ENCODE data around the gene DSCAML1. TPM values are rescaled to one million over a fixed set of nuclear protein-coding genes. Genes with fewer than 3 reads are reported as not detected.

DSCAML1 gene
- total RNA-seq, 1 experiment from 2014 or later, result 0.15 TPM

DNA sequence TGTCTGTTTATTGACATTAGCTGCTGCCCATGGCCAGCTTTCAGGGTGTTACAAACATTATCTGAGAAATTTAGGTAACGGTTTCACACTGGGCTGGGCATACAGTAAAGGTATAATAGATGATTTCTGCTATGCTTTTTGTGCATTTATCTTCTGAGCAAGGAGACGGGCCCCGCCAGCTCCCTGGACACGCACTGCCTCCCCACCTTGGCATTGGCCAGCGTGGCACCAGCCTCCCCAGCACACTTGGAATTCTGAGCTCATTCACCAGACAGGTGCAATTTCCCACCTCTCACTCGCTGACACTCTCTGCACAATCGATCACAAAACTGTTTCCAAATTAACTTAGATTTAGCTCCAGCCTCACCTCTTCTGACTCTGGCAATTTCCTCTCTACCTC lies 246.6 kb downstream of the DSCAML1 start:
- H3K27me3 ChIP-seq (ENCODE audit: insufficient read depth, low read length), result no peaks in the 10 kb centered on the region

More for the DNA sequence above, 246.6 kb downstream of the DSCAML1 start:
- H3K27me3 Mint-ChIP-seq (ENCODE audit: low read depth), result peaks cover 34% of the 10 kb centered on the region
- H4K5ac ChIP-seq (ENCODE audit: insufficient read length, low read depth, low read length), result no peak overlapping the region
- H3K23ac ChIP-seq (ENCODE audit: insufficient read length, low read depth, low read length), result no peak overlapping the region
- no peak overlapping the region for H3K27ac ChIP-seq (ENCODE audit: insufficient read length, low read depth, low read length)
- TF ChIP-seq, protein P1, sequence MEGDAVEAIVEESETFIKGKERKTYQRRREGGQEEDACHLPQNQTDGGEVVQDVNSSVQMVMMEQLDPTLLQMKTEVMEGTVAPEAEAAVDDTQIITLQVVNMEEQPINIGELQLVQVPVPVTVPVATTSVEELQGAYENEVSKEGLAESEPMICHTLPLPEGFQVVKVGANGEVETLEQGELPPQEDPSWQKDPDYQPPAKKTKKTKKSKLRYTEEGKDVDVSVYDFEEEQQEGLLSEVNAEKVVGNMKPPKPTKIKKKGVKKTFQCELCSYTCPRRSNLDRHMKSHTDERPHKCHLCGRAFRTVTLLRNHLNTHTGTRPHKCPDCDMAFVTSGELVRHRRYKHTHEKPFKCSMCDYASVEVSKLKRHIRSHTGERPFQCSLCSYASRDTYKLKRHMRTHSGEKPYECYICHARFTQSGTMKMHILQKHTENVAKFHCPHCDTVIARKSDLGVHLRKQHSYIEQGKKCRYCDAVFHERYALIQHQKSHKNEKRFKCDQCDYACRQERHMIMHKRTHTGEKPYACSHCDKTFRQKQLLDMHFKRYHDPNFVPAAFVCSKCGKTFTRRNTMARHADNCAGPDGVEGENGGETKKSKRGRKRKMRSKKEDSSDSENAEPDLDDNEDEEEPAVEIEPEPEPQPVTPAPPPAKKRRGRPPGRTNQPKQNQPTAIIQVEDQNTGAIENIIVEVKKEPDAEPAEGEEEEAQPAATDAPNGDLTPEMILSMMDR (conservative IDR thresholded peaks at IDR 0.05), result no peak
- no peak overlapping the region for H3K56ac ChIP-seq (ENCODE audit: insufficient read length, low read depth, low read length)
- WGBS (ENCODE audit: extremely low coverage, insufficient read length, low lambda C conversion rate), result no CpG with 5 or more reads among the region's 7 CpGs
- no peak overlapping the region for H2BK12ac ChIP-seq (ENCODE audit: insufficient read length, low read depth, low read length)
- DNase-seq, result no peak
- no peak overlapping the region for H2AFZ ChIP-seq (ENCODE audit: low read length)
- H3K9me3 ChIP-seq (ENCODE audit: control insufficient read depth, low read depth, low read length), result no peaks in the 10 kb centered on the region
- H3K9me3 Mint-ChIP-seq, result no peaks in the 10 kb centered on the region
- H4K8ac ChIP-seq (replicated peaks; ENCODE audit: insufficient read length, low read depth, low read length), result no peak overlapping the region
- no peaks in the 10 kb centered on the region for H3K36me3 Mint-ChIP-seq (ENCODE audit: insufficient read depth in 1 of 3, low read depth in 3 of 3)
- H3K4me3 Mint-ChIP-seq, result no peak overlapping the region
- no peak overlapping the region for H2BK120ac ChIP-seq (ENCODE audit: low read depth, low read length, poor library complexity, severe bottlenecking)
- H4K20me1 ChIP-seq (ENCODE audit: control insufficient read depth, insufficient read depth, insufficient read length), result no peaks in the 10 kb centered on the region
- H3K4me2 ChIP-seq (ENCODE audit: insufficient read depth, insufficient read length, low read length), result no peak overlapping the region
- H2BK5ac ChIP-seq (ENCODE audit: insufficient read length, low read length), result no peak overlapping the region
- no peak overlapping the region for H3K14ac ChIP-seq (ENCODE audit: insufficient read depth, low read length)
- H3K79me2 ChIP-seq (ENCODE audit: insufficient read depth, low read length), result no peaks in the 10 kb centered on the region
- H3K23me2 ChIP-seq (ENCODE audit: insufficient read length, low read depth, low read length, poor library complexity, severe bottlenecking), result no peaks in the 10 kb centered on the region
- H3K4ac ChIP-seq (ENCODE audit: low read depth, low read length), result no peak overlapping the region
- no peak overlapping the region for H2BK15ac ChIP-seq (ENCODE audit: low read depth, low read length)
- peaks cover 31 to 39% of the 10 kb centered on the region in 2 experiments for H3K4me1 Mint-ChIP-seq
- H3K27ac Mint-ChIP-seq, result no peak overlapping the region
- H3K9ac ChIP-seq (ENCODE audit: extremely low read depth, insufficient read length, low read length), result no peak overlapping the region
- no peaks in the 10 kb centered on the region for H3K79me1 ChIP-seq (ENCODE audit: insufficient read depth, low read depth, low read length, poor library complexity, severe bottlenecking)
- no peak overlapping the region for H3K18ac ChIP-seq (ENCODE audit: insufficient read length, low read depth, low read length)
- H2BK20ac ChIP-seq (ENCODE audit: low read depth, low read length, poor library complexity, severe bottlenecking), result no peak overlapping the region
- no peak overlapping the region for H4K91ac ChIP-seq (ENCODE audit: insufficient read length, low read depth, low read length)
- peaks cover 7% of the 10 kb centered on the region for H3K4me1 ChIP-seq (ENCODE audit: insufficient read depth, low read length)
- H2AK5ac ChIP-seq (ENCODE audit: insufficient read length, low read length), result no peak overlapping the region
- no peak overlapping the region for H3T11ph ChIP-seq (ENCODE audit: low read length)

All from H9 (cell line).